Activated CD8-positive, alpha-beta memory T cell treated with anti-CD3 and anti-CD28 coated beads, Interleukin-2, amount 50 U/mL, for 1 hour (primary cell): ENCODE results near the gene NMS.

Experiments
- DNase-seq: peaks from one replicate; pipeline ENCODE4 v3.0.0-alpha.2; 2020; ENCODE audit errors: extremely low read depth

The NMS gene

GRCh38 chr2:100484390-100484789 lies 14.1 kb downstream of the NMS start:
- no peak for DNase-seq

DNA sequence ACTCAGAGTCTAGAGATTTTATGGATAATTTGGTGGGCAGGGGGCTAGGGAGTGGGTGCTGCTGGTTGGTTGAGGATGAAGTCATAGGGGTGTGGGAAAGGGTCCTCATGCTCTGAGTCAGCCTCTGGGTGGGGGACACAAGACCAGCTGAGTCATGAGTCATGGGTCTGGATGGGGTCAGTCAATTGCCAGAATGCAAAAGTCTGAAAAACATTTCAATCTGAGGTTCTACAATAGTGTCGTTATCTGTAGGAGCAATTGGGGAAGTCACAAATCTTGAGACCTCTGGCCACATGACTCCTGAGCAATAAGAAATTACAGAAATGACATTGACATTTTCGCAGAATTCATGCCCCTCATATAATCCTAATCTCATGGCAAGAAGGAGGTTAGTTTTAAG lies 15.1 kb downstream of the NMS start:
- DNase-seq = no peak

- no peak for DNase-seq
Measured at GRCh38 chr2:100494712-100495111, 24.4 kb downstream of the NMS start.

DNA sequence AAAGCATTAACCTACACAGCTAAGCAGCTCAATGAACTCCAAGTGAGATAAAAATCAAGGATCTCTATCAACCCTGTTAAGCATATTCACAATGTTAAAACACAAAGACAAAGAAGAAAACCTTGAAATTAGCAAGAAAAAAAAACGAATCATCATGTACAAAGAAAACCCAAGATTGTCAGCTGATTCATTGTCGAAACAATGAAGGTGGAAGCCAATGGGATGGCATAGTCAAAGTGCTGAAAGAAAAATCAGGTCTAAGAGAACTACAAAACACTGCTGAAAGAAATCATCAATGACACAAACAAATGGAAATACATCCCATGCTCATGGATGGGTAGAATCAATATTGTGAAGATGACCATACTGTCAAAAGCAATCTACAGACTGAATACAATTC lies 32.5 kb downstream of the NMS start:
- DNase-seq = no peak

- DNase-seq = no peak
Measured at GRCh38 chr2:100504542-100504941, 34.3 kb downstream of the NMS start.

GRCh38 chr2:100509066-100509465 lies 38.8 kb downstream of the NMS start:
- DNase-seq = no peak

DNA sequence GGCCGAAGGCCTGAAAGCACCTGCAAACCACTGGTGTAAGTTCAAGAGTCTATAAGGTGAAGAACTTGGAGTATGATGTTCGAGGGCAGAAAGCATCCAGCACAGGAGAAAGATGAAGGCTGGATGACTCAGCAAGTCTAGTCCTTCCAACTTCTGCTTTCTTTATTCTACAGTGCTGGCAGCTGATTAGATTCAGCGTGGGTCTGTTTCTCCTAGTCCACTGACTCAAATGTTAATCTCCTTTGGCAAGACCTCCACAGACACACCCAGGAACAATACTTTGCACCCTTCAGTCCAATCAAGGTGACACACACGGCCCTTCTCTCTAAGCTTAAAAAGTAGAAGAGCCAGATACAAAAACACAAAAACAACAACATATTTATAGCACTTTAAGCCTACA lies 43.4 kb downstream of the NMS start:
- DNase-seq = no peak

DNA sequence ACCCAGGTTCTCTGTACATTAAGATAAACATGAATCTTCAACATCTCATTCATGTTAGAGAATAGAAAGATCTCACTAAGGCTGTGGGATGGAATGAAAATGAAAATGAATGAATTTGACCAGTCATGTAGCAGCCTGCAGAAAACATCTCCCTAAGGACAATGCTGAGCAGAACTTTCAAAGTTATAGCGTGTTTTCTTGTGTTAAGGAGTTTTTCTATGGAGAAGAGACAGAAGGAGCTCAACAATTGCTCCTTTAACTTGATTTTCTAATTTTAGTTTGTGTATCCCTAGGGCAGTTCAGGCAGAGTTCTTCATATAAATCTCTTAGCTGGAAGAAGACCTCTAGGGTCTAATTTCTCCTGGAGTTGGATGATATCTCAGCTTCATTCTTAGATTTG lies 47.3 kb downstream of the NMS start:
- DNase-seq = no peak

DNA sequence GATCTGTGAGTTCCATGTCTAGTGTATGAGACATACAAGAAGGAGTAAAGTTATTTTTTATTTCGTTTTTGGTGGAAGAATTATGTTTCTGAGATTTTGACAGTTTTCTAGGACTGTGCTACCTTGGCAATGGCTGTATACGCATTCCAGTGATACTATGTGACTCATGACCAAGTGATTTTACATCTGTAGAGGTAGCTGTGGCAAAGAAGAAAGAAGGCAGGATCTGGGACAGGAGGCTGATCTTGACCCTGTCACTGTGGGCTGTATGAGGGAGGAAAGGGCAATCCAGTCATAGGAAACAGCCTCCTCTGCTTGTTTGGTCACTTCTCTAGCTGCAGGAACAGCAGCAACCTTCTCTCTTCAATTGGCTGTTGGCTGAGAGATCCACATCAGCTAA lies 48.5 kb downstream of the NMS start:
- DNase-seq = no peak

GRCh38 chr2:100520224-100520623 lies 49.9 kb downstream of the NMS start:
- no peak for DNase-seq

GRCh38 chr2:100522430-100522829 lies 52.1 kb downstream of the NMS start:
- DNase-seq = no peak

DNA sequence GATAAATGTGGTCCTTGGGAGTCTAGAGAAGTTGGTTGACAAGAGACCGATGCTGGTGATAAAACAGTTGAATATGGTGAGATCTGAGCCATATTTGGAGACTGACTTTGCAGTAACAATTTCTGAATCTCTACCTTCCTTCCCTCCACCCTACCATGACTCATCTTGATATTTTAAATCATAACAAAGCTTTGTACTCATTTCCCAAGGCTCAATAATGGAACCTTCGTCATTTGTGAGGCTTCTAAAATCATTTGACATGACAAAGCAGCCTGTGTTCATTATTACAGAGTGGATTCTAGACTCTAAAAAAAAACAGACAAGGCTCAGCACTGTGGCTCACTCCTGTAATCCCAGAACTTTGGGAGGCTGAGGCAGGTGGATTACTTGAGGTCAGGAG lies 54.0 kb downstream of the NMS start:
- DNase-seq = no peak

DNA sequence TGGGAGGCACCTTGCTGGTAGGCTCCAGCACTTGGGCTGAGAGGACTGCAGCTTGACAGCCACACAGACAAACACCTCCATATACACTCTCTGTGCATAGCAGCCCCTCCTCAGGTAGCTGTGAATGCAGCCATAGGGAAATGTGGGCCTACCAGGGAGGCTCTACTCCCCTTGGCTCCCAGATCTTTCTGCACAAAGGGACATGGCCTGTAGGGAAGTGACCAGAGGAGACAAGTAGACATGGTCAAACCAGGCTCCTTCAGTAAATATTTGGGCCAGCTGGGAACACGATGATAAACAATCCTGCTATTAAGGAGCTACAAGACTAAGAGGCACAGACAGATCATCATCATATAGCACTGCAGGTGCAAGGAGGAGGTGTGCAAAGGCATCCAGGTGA lies 56.6 kb downstream of the NMS start:
- no peak for DNase-seq

DNA sequence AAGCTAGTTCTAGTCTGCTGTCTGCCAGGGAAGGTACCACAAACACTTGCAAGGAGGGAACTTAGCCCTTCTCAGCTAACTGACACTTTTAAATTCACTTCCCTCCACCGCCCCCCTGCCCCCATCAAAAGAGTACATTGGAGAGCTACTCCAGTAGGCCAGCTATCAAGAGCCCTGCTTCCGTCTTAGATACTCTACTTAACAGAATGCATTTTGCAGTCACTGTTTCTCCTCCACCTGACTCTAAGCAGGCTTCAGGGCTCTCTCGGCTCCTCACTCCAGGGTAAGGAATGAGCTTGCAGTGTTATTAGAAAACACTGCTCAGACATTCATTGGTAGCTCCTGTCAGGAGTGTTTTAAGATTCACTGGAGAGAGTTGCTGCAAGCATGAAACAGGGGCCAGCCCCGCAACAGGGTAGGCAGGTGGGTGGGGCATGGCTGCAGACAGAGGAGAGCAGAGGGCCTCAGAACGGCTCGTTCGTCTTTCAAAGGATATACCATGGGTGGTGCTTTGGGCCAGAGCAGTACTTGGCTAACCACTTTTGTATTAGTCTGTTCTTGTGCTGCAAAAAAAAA lies 57.2 kb downstream of the NMS start:
- no peak for DNase-seq

DNA sequence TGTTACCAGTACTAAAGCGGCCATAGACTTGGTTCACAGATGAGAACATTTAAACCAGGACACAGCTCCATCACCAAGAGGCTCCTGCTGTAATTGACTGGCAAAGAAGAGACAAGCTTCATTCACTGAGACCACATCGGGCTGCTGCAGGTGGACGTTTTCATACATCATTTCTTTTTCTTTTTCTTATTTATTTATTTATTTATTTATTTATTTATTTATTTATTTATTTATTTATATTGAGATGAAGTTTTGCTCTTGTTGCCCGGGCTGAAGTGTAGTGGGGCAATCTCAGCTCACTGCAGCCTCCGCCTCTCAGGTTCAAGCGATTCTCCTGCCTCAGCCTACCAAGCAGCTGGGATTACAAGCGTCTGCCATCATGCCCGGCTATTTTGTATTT lies 58.9 kb downstream of the NMS start:
- no peak for DNase-seq

DNA sequence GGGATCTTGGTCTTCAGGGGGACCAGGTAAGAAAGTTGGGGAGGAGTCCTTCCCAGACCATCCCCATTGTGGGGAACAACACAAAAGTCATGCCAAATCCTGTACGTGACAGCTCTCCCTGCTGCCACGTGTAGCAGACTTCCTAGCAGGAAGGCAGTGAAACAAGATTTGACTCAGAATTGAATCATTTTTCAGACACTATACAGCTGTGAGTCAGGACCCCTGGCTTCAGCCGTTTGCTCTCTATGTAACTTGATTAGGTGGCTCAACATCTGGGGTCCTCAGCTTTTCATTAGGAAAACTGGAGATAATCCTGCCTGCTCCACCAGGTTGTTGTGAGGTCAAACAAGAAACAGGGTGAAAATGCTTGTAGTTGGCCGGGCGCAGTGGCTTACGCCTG lies 59.6 kb downstream of the NMS start:
- DNase-seq = no peak
